A549 (cell line): Measurements from ENCODE around the gene SLX9. TPM values are rescaled to one million over a fixed set of nuclear protein-coding genes. Genes with fewer than 3 reads are reported as not detected.

Experiments used
- ATAC-seq, 2 experiments: fragments of 200-7000 bp in 1 of 2; fragments of >200 bp in 1 of 2; cut with Nextera tagmentation in 1 of 2; cut with Tn5 transposase in 1 of 2; 3 replicates each; pipeline versions ENCODE4 v1.8.0 to v1.9.1; 2018 to 2020; ENCODE audit warnings: mild to moderate bottlenecking in 1 of 2, moderate library complexity in 1 of 2
- CTCF ChIA-PET: fragments of 300-600 bp; sonication (Branson Sonifier 250); formaldehyde crosslinking; extraction: SDS; loops from one replicate; lab custom pipeline; 2021; ENCODE audit warnings: antibody characterized with exemption, inconsistent platforms; lab: Yijun Ruan, JAX
- POLR2A ChIA-PET: fragments of 350-600 bp; formaldehyde crosslinking; extraction: SDS; loops from one replicate; lab custom pipeline; 2021; ENCODE audit warnings: antibody characterized with exemption, inconsistent platforms; lab: Yijun Ruan, JAX
- DNase-seq, 2 experiments: peaks; one replicate each; pipeline versions ENCODE4 v3.0.0 to v3.0.0-alpha.2; 2011 to 2016; ENCODE audit warnings: low read depth in 1 of 2, low spot score in 1 of 2
- FAIRE-seq: peaks from 2 replicates; lab custom pipeline; 2011; peaks lifted over from hg19 to GRCh38; lab: Jason Lieb, UNC
- H3K27ac ChIP-seq, 2 experiments: fragments of >200 bp; sonication (Bioruptor Twin); formaldehyde crosslinking; 3 replicates each; pipeline ENCODE4 v1.5.1; 2016 to 2017
- H3K4me1 ChIP-seq: fragments of >200 bp; sonication (Bioruptor Twin); formaldehyde crosslinking; 3 replicates; pipeline ENCODE4 v1.6.1; 2016
- H3K4me2 ChIP-seq: fragments of >200 bp; sonication (Bioruptor Twin); formaldehyde crosslinking; 3 replicates; pipeline ENCODE4 v1.6.1; 2016
- H3K4me3 ChIP-seq: fragments of >200 bp; sonication (Bioruptor Twin); formaldehyde crosslinking; 3 replicates; pipeline ENCODE4 v1.5.1; 2016
- H3K9me3 ChIP-seq: fragments of >200 bp; sonication (Bioruptor Twin); formaldehyde crosslinking; 3 replicates; pipeline ENCODE4 v1.6.1; 2016
- ATOH8 ChIP-seq: fragments of 250-450 bp; sonication (Bioruptor Pico); IDR thresholded peaks from 2 replicates; pipeline ENCODE4 v1.5.0; 2020; ENCODE audit warnings: low read depth, mild to moderate bottlenecking, moderate library complexity
- CBX8 ChIP-seq: fragments of 200-600 bp; sonication (generic); IDR thresholded peaks from 2 replicates; pipeline ENCODE4 v1.6.1; 2016
- EHF ChIP-seq: fragments of 250-450 bp; sonication (Bioruptor Pico); IDR thresholded peaks from 2 replicates; pipeline ENCODE4 v1.5.0; 2020; ENCODE audit warnings: mild to moderate bottlenecking
- ESRRA ChIP-seq: fragments of 150-350 bp; IDR thresholded peaks from 2 replicates; pipeline ENCODE4 v1.6.1; 2014; ENCODE audit warnings: mild to moderate bottlenecking, low read length, borderline replicate concordance
- FOSB ChIP-seq: fragments of 250-450 bp; sonication (Bioruptor Pico); IDR thresholded peaks from 2 replicates; pipeline ENCODE4 v1.5.0; 2020; ENCODE audit warnings: mild to moderate bottlenecking, moderate library complexity
- FOSL2 ChIP-seq, 2 experiments: fragments of 450-650 bp in 1 of 2; fragments of >200 bp in 1 of 2; sonication (Bioruptor Twin) in 1 of 2; formaldehyde crosslinking; IDR thresholded peaks; 2 replicates each; pipeline versions ENCODE4 v1.5.0 to v1.6.1; 2016 to 2020; ENCODE audit warnings: mild to moderate bottlenecking in 1 of 2, moderate library complexity in 1 of 2
- FOXS1 ChIP-seq: fragments of 250-450 bp; sonication (Bioruptor Pico); IDR thresholded peaks from 2 replicates; pipeline ENCODE4 v1.5.0; 2020; ENCODE audit warnings: mild to moderate bottlenecking, moderate library complexity
- GATA3 ChIP-seq: IDR thresholded peaks from 2 replicates; pipeline ENCODE4 v1.6.1; 2012; ENCODE audit warnings: borderline replicate concordance
- HDAC2 ChIP-seq: fragments of 200-600 bp; sonication (generic); IDR thresholded peaks from 2 replicates; pipeline ENCODE4 v1.6.1; 2016
- HEYL ChIP-seq: fragments of 250-450 bp; sonication (Bioruptor Pico); IDR thresholded peaks from 2 replicates; pipeline ENCODE4 v1.8.0; 2021; ENCODE audit warnings: mild to moderate bottlenecking, moderate library complexity
- HOXA7 ChIP-seq: fragments of 250-450 bp; sonication (Bioruptor Pico); IDR thresholded peaks from 2 replicates; pipeline ENCODE4 v1.5.0; 2020; ENCODE audit warnings: mild to moderate bottlenecking, moderate library complexity
- MAFK ChIP-seq: fragments of 450-650 bp; IDR thresholded peaks from 2 replicates; pipeline ENCODE4 v1.6.1; 2014; ENCODE audit not compliant: partially characterized antibody
- MAZ ChIP-seq: fragments of 150-350 bp; IDR thresholded peaks from 2 replicates; pipeline ENCODE4 v1.6.1; 2014; ENCODE audit warnings: antibody characterized with exemption, low read depth, low read length, borderline replicate concordance
- POLR2A ChIP-seq: IDR thresholded peaks from 2 replicates; pipeline ENCODE4 v1.6.1; 2012; ENCODE audit warnings: mild to moderate bottlenecking, low read length
- RAD21 ChIP-seq, 2 experiments: fragments of >200 bp in 1 of 2; sonication (Bioruptor Twin) in 1 of 2; formaldehyde crosslinking in 1 of 2; IDR thresholded peaks in 1 of 2; conservative IDR thresholded peaks in 1 of 2; 2 replicates in 1 of 2; 3 replicates in 1 of 2; pipeline ENCODE4 v1.6.1; 2012 to 2018; ENCODE audit warnings: inconsistent platforms in 1 of 2
- RARB ChIP-seq: fragments of 250-450 bp; sonication (Bioruptor Pico); IDR thresholded peaks from 2 replicates; pipeline ENCODE4 v1.8.0; 2021; ENCODE audit warnings: mild to moderate bottlenecking, moderate library complexity
- REST ChIP-seq: fragments of 200-600 bp; sonication (generic); IDR thresholded peaks from 2 replicates; pipeline ENCODE4 v1.6.1; 2016; ENCODE audit warnings: antibody characterized with exemption, mild to moderate bottlenecking, moderate library complexity
- RNF2 ChIP-seq: fragments of 200-600 bp; sonication (generic); IDR thresholded peaks from 2 replicates; pipeline ENCODE4 v1.6.1; 2016; ENCODE audit warnings: low read depth, mild to moderate bottlenecking, antibody characterized with exemption, moderate library complexity, borderline replicate concordance
- TFCP2L1 ChIP-seq: fragments of 250-450 bp; sonication (Bioruptor Pico); IDR thresholded peaks from 2 replicates; pipeline ENCODE4 v1.5.0; 2021; ENCODE audit warnings: mild to moderate bottlenecking
- ZSCAN20 ChIP-seq: fragments of 250-450 bp; sonication (Bioruptor Pico); IDR thresholded peaks from 2 replicates; pipeline ENCODE4 v1.8.0; 2022; ENCODE audit warnings: mild to moderate bottlenecking, moderate library complexity
- WGBS: methylation state at CpG from one replicate; pipeline ENCODE4 v1.1.6; 2017; ENCODE audit errors: missing lambda C conversion rate; 5-methylcytosine and 5-hydroxymethylcytosine counted together
- polyA plus RNA-seq, 4 experiments: library from polyadenylated mRNA; depleted of rRNA in 3 of 4; stranded (reverse); fragments of >200 nt; fragmentation: RNase III in 1 of 4; extraction: RNeasy Plus Mini Kit Qiagen cat#74134 plus additional on column Dnase treatment in 1 of 4; gene quantifications; 2 replicates in 3 of 4; 3 replicates in 1 of 4; pipeline ENCODE4 v1.2.3, GENCODE V29; 2011 to 2017
- TF ChIP-seq, protein P1 (sequence below): fragments of 150-350 bp; IDR thresholded peaks from 2 replicates; pipeline ENCODE4 v1.6.1; 2014; ENCODE audit warnings: low read depth, mild to moderate bottlenecking, low read length
- TF ChIP-seq, protein P2 (sequence below): fragments of >200 bp; sonication (Bioruptor Twin); formaldehyde crosslinking; IDR thresholded peaks from 3 replicates; pipeline ENCODE4 v1.5.1; 2016

SLX9 gene
- polyA plus RNA-seq, 2 of the 4 experiments (the other 2 are of a cell fraction) = 26.9 to 40.6 TPM

- TF ChIP-seq ESRRA = no peak
Measured at GRCh38 chr21:44995343-44995941, 55.6 kb downstream of the SLX9 start (continued).

GRCh38 chr21:44996096-44996495 lies 56.3 kb downstream of the SLX9 start:
- Histone ChIP-seq H3K27ac (no peak overlapping the region), H3K4me1 (peaks cover under 1% of the 10 kb centered on the region; the same call in 2 of the 3 replicates), H3K9me3 (no peaks in the 10 kb centered on the region)
- WGBS = 77% methylated on average over 8 of the region's 10 CpGs
- DNase-seq (no peak), FAIRE-seq (no peak), ATAC-seq (no peak)
- CTCF ChIA-PET = interaction anchor here (1.5 kb wide), 1 partner anchor 47 kb away, joined by 4 read pairs; no protein-coding TSS in a partner anchor
- no peak for TF ChIP-seq ZSCAN20 (CRISPR knock-in tag)
- no peak for TF ChIP-seq FOSL2 (IDR thresholded peaks at IDR 0.05)
- TF ChIP-seq FOSL2 (CRISPR knock-in tag; IDR thresholded peaks at IDR 0.05) = no peak
- no peak for TF ChIP-seq RARB (CRISPR knock-in tag)
- TF ChIP-seq, protein P1, sequence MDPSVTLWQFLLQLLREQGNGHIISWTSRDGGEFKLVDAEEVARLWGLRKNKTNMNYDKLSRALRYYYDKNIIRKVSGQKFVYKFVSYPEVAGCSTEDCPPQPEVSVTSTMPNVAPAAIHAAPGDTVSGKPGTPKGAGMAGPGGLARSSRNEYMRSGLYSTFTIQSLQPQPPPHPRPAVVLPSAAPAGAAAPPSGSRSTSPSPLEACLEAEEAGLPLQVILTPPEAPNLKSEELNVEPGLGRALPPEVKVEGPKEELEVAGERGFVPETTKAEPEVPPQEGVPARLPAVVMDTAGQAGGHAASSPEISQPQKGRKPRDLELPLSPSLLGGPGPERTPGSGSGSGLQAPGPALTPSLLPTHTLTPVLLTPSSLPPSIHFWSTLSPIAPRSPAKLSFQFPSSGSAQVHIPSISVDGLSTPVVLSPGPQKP = no peak
- no peak for TF ChIP-seq MAFK
- TF ChIP-seq, all 56 proteins: peak for 0
- H3K4me3 ChIP-seq = no peak overlapping the region
- POLR2A ChIA-PET = no interaction called here
- H3K4me2 ChIP-seq = no peak overlapping the region

- Histone ChIP-seq H3K4me3 (no peak overlapping the region), H3K4me1 (peaks cover 5% of the 10 kb centered on the region; the same call in 2 of the 3 replicates), H3K4me2 (no peak overlapping the region), H3K27ac (no peak overlapping the region), H3K9me3 (no peaks in the 10 kb centered on the region)
- no CpG with 5 or more reads among the region's 6 CpGs for WGBS
- CTCF ChIA-PET = interaction anchor here (1.5 kb wide), 1 partner anchor 47 kb away, joined by 4 read pairs; no protein-coding TSS in a partner anchor
- no peak for ATAC-seq
- FAIRE-seq = no peak
- POLR2A ChIA-PET = no interaction called here
- DNase-seq = no peak
- TF ChIP-seq TFCP2L1 (CRISPR knock-in tag) (no peak), HDAC2 (no peak), FOSB (CRISPR knock-in tag) (no peak)
- TF ChIP-seq, protein P2, sequence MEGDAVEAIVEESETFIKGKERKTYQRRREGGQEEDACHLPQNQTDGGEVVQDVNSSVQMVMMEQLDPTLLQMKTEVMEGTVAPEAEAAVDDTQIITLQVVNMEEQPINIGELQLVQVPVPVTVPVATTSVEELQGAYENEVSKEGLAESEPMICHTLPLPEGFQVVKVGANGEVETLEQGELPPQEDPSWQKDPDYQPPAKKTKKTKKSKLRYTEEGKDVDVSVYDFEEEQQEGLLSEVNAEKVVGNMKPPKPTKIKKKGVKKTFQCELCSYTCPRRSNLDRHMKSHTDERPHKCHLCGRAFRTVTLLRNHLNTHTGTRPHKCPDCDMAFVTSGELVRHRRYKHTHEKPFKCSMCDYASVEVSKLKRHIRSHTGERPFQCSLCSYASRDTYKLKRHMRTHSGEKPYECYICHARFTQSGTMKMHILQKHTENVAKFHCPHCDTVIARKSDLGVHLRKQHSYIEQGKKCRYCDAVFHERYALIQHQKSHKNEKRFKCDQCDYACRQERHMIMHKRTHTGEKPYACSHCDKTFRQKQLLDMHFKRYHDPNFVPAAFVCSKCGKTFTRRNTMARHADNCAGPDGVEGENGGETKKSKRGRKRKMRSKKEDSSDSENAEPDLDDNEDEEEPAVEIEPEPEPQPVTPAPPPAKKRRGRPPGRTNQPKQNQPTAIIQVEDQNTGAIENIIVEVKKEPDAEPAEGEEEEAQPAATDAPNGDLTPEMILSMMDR = no peak
- TF ChIP-seq, all 56 proteins: peak for 0
Measured at GRCh38 chr21:44996501-44996921, 56.7 kb downstream of the SLX9 start.

- Histone ChIP-seq H3K4me1 (peaks cover 5% of the 10 kb centered on the region; the same call in 2 of the 3 replicates), H3K9me3 (no peaks in the 10 kb centered on the region), H3K4me2 (no peak overlapping the region), H3K27ac (no peak overlapping the region), H3K4me3 (no peak overlapping the region)
- WGBS = 69% methylated on average over 21 of the region's 36 CpGs
- DNase-seq = no peak
- ATAC-seq = no peak
- no peak for FAIRE-seq
- CTCF ChIA-PET = interaction anchor here (1.5 kb wide), 1 partner anchor 48 kb away, joined by 4 read pairs; no protein-coding TSS in a partner anchor
- POLR2A ChIA-PET = no interaction called here
- TF ChIP-seq EHF (CRISPR knock-in tag) (no peak), RNF2 (no peak), FOSL2 (IDR thresholded peaks at IDR 0.05) (no peak), FOSL2 (CRISPR knock-in tag; IDR thresholded peaks at IDR 0.05) (no peak), FOXS1 (CRISPR knock-in tag) (no peak), RAD21 (conservative IDR thresholded peaks at IDR 0.05 in 1 of 2, IDR thresholded peaks at IDR 0.05 in 1 of 2) (no peak), REST (no peak), GATA3 (no peak), MAZ (no peak), HOXA7 (CRISPR knock-in tag) (no peak), POLR2A (no peak), HEYL (CRISPR knock-in tag) (no peak), CBX8 (no peak), RARB (CRISPR knock-in tag) (no peak), ATOH8 (CRISPR knock-in tag) (no peak)
Measured at GRCh38 chr21:44996983-44997936, 57.4 kb downstream of the SLX9 start.
